Ascending aorta (tissue), 2 donors: ENCODE data around the gene ZNF689. TPM values are rescaled to one million over a fixed set of nuclear protein-coding genes. Genes with fewer than 3 reads are reported as not detected.
"Not testable (repeated sequence)": the region's sequence is repeated elsewhere in the genome, so short reads cannot be mapped to it uniquely, and the experiment has no call there.

Experiments
- DNase-seq, 2 donors: peaks; one replicate each; pipeline ENCODE4 v3.0.0-alpha.2; 2019; ENCODE audit warnings: low spot score in 2 of 2
- H3K27ac ChIP-seq, 2 donors: fragments of 200-600 bp; sonication (generic); one replicate each; pipeline ENCODE4 v1.5.1; 2016 to 2017; ENCODE audit warnings: mild to moderate bottlenecking in 1 of 2
- H3K27me3 ChIP-seq: fragments of 200-600 bp; sonication (generic); one replicate; pipeline ENCODE4 v1.5.1; 2017
- H3K36me3 ChIP-seq, 2 donors: fragments of 200-600 bp; sonication (generic); one replicate each; pipeline ENCODE4 v1.5.1; 2016
- H3K4me1 ChIP-seq, 2 donors: fragments of 200-600 bp; sonication (generic); one replicate each; pipeline ENCODE4 v1.5.1; 2016 to 2017; ENCODE audit warnings: mild to moderate bottlenecking in 1 of 2
- H3K4me3 ChIP-seq, 2 donors: fragments of 200-600 bp; sonication (generic); one replicate each; pipeline ENCODE4 v1.5.1; 2016 to 2017; ENCODE audit warnings: mild to moderate bottlenecking in 1 of 2
- H3K9me3 ChIP-seq, 2 donors: fragments of 200-600 bp; sonication (generic); one replicate each; pipeline ENCODE4 v1.5.1; 2016
- intact Hi-C: fragments of 100-400 bp; cut with DNase I; formaldehyde crosslinking; loops from one replicate; pipeline ENCODE4 v1.15.1; 2023
- total RNA-seq: library from RNA; depleted of rRNA; stranded (reverse); fragments of >200 nt; gene quantifications from one replicate; pipeline ENCODE4 v1.1.0, GENCODE V29; 2016
- TF ChIP-seq, protein P1 (sequence below), 3 experiments: fragments of 200-600 bp in 2 of 3; fragments of 450-650 bp in 1 of 3; sonication (generic) in 2 of 3; IDR thresholded peaks; one replicate each; pipeline ENCODE4 v1.5.1; 2016 to 2019; ENCODE audit warnings: antibody characterized with exemption in 3 of 3, mild to moderate bottlenecking in 1 of 3, moderate library complexity in 1 of 3

Gene ZNF689
- total RNA-seq, 1 donor from 2014 or later, result 7.0 TPM

DNA sequence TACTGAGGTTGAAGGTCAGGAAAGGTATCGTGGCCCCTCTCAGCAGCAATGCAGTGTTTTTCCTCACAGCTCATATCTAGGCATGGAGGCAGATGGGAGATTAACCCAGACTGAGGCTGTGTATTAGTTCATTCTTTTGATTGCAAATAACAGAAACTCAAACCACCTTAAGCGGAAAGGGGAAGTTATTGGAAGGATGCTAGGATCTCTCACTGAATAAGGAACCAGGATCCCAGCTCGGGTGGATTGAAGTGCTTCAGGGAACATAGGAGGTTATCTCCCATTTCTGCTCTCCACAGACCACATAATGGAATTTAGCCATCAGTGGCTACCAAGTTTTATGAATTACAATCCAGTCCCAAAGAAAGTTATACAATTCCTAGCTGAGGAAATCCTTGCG, 8.2 kb downstream of the ZNF689 start:
- H3K36me3 ChIP-seq, result peaks cover 22 to 43% of the 10 kb centered on the region in 2 donors
- TF ChIP-seq, protein P1, sequence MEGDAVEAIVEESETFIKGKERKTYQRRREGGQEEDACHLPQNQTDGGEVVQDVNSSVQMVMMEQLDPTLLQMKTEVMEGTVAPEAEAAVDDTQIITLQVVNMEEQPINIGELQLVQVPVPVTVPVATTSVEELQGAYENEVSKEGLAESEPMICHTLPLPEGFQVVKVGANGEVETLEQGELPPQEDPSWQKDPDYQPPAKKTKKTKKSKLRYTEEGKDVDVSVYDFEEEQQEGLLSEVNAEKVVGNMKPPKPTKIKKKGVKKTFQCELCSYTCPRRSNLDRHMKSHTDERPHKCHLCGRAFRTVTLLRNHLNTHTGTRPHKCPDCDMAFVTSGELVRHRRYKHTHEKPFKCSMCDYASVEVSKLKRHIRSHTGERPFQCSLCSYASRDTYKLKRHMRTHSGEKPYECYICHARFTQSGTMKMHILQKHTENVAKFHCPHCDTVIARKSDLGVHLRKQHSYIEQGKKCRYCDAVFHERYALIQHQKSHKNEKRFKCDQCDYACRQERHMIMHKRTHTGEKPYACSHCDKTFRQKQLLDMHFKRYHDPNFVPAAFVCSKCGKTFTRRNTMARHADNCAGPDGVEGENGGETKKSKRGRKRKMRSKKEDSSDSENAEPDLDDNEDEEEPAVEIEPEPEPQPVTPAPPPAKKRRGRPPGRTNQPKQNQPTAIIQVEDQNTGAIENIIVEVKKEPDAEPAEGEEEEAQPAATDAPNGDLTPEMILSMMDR (IDR thresholded peaks at IDR 0.05), result no peak
- no peaks in the 10 kb centered on the region for H3K4me1 ChIP-seq
- no peaks in the 10 kb centered on the region for H3K27me3 ChIP-seq
- no peaks in the 10 kb centered on the region for H3K9me3 ChIP-seq
- H3K4me3 ChIP-seq, result no peak overlapping the region
- intact Hi-C loops, result no loop called here
- DNase-seq, result no peak
- H3K27ac ChIP-seq, result no peak overlapping the region

GRCh38 chr16:30600929-30601328, 9.3 kb downstream of the ZNF689 start:
- Histone ChIP-seq H3K27me3 (no peaks in the 10 kb centered on the region), H3K9me3 (no peaks in the 10 kb centered on the region), H3K36me3 (peaks cover 17 to 32% of the 10 kb centered on the region in 2 donors), H3K4me1 (no peaks in the 10 kb centered on the region), H3K27ac (no peak overlapping the region), H3K4me3 (no peak overlapping the region)
- intact Hi-C loops, result no loop called here
- no peak for DNase-seq
- TF ChIP-seq, protein P1 (IDR thresholded peaks at IDR 0.05), result no peak

DNA sequence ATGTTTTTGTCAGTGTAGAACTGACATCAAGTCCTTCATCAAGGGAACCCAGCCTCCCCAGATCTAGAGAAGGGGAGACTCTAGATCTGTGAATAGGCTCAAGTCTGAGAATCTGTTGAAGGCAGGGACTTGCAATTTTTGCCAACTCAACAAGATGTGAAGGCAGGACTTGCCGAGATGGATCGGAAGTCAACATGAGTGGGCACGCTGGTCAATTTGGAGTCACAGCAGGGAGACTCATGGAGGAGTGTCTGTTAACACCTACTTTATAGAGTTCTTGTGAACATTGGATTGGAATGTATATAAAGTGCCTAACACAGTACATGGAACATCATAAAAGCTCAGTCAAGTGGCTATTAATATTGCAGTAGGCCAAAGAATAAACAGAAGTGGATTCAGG, 10.0 kb downstream of the ZNF689 start:
- intact Hi-C loops, result no loop called here
- no peak for DNase-seq
- no peaks in the 10 kb centered on the region for H3K4me1 ChIP-seq
- H3K36me3 ChIP-seq, result peaks cover 12 to 25% of the 10 kb centered on the region in 2 donors
- H3K9me3 ChIP-seq, result no peaks in the 10 kb centered on the region
- no peaks in the 10 kb centered on the region for H3K27me3 ChIP-seq
- H3K4me3 ChIP-seq, result no peak overlapping the region
- no peak overlapping the region for H3K27ac ChIP-seq
- TF ChIP-seq, protein P1 (IDR thresholded peaks at IDR 0.05), result no peak

- intact Hi-C loops, result no loop called here
- H3K4me1 ChIP-seq, result no peaks in the 10 kb centered on the region
- H3K36me3 ChIP-seq, result no peaks in the 10 kb centered on the region
- H3K27me3 ChIP-seq, result no peaks in the 10 kb centered on the region
- no peak overlapping the region for H3K4me3 ChIP-seq
- no peak overlapping the region for H3K27ac ChIP-seq
- TF ChIP-seq, protein P1 (IDR thresholded peaks at IDR 0.05), result no peak
- no peaks in the 10 kb centered on the region for H3K9me3 ChIP-seq
- no peak for DNase-seq
Measured at GRCh38 chr16:30592871-30593270, 17.3 kb downstream of the ZNF689 start.

DNA sequence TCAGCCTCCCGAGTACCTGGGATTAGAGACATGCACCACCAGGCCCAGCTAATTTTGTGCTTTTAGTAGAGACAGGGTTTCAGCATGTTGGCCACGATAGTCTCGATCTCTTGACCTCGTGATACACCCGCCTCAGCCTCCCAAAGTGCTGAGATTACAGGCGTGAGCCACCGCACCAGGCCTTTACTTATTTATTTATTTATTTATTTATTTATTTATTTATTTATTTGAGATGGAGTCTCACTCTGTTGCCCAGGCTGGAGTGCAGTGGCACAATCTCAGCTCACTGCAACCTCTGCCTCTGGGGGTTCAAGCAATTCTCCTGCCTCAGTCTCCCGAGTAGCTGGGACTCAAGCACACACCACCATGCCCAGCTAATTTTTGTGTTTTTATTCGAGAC, 19.3 kb downstream of the ZNF689 start:
- intact Hi-C loops, result not testable (repeated sequence)

GRCh38 chr16:30589582-30589981, 20.6 kb downstream of the ZNF689 start:
- H3K36me3 ChIP-seq, intact Hi-C loops, H3K27ac ChIP-seq, H3K9me3 ChIP-seq, H3K27me3 ChIP-seq, H3K4me1 ChIP-seq, DNase-seq, H3K4me3 ChIP-seq: not testable (repeated sequence)

More for the DNA sequence above, 19.3 kb downstream of the ZNF689 start:
- H3K36me3 ChIP-seq, H3K27me3 ChIP-seq, DNase-seq, H3K9me3 ChIP-seq, H3K4me1 ChIP-seq, H3K27ac ChIP-seq, H3K4me3 ChIP-seq: not testable (repeated sequence)

DNA sequence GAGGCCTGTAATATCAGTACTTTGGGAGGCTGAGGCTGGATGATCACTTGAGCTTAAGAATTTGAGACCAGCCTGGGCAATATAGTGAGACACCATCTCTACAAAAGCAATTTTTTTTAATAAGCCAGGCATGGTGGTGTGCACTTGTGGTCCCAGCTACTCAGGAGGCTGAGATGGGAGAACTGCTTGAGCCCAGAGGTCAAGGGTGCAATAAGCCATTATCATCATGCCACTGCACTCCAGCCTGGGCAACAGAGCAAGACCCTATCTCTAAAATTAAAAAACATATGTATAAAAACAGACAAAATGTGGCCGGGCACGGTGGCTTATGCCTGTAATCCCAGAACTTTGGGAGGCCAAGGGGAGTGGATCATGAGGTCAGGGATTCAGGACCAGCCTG, 21.5 kb downstream of the ZNF689 start:
- Histone ChIP-seq H3K27me3 (no peaks in the 10 kb centered on the region), H3K4me1 (peaks cover 0 to 13% of the 10 kb centered on the region in 2 donors), H3K4me3 (no peak overlapping the region), H3K36me3 (no peaks in the 10 kb centered on the region), H3K27ac (no peak overlapping the region), H3K9me3 (no peaks in the 10 kb centered on the region)
- no peak for DNase-seq
- intact Hi-C loops, result no loop called here
- TF ChIP-seq, protein P1 (IDR thresholded peaks at IDR 0.05), result no peak
